ENCODE results near the gene PARD6G.

DNA sequence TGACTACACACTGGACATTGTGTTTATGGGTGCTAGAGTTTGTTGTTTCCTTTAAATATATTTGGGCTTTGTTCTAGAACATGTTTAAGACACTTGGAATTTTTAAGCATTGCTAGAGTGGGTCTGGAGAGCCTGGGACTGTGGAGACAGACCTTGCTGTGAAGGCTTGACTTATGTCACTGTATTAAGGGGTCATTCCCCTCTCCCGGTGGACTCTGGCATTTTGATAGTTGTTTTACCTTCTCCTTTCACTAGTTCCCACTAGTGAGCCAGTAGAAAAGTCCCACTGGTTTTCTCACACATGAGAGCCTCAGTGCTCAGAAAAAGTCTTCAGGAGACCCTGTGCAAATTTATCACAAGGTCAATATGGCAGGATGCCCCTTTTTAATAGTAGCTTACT is 119.7 kb downstream of the PARD6G start:
- no peak for TF ChIP-seq POLR2AphosphoS5 (IDR thresholded peaks at IDR 0.05; ENCODE audit: borderline replicate concordance, low read depth, low read length)
- no peak for TF ChIP-seq EZH2 (IDR thresholded peaks at IDR 0.05)
- no peak for TF ChIP-seq FOXP2 (optimal IDR thresholded peaks at IDR 0.05; ENCODE audit: control extremely low read depth, extremely low read length, insufficient read depth)
